GM20000 (cell line): ENCODE data around the gene ARHGAP32.

Source experiments
- DNase-seq: peaks from one replicate; pipeline ENCODE4 v3.0.0; 2012; ENCODE audit warnings: low spot score
- CTCF ChIP-seq: IDR thresholded peaks from 2 replicates; pipeline ENCODE4 v1.5.1; 2012; ENCODE audit warnings: mild to moderate bottlenecking, control low read depth; ENCODE audit errors: extremely low read depth, missing control alignments

ARHGAP32 gene

GRCh38 chr11:129055196-129055595 is 136.9 kb downstream of the ARHGAP32 start:
- DNase-seq = no peak
- no peak for TF ChIP-seq CTCF

- DNase-seq = no peak
- TF ChIP-seq CTCF = no peak
These were observed 143.2 kb downstream of the ARHGAP32 start for GRCh38 chr11:129048911-129049310.

- TF ChIP-seq CTCF = no peak
- DNase-seq = no peak
These were observed 147.0 kb downstream of the ARHGAP32 start for GRCh38 chr11:129045150-129045549.

GRCh38 chr11:129042503-129042902 is 149.6 kb downstream of the ARHGAP32 start:
- no peak for DNase-seq
- no peak for TF ChIP-seq CTCF

GRCh38 chr11:129041611-129042018 is 150.5 kb downstream of the ARHGAP32 start:
- no peak for DNase-seq
- no peak for TF ChIP-seq CTCF

- TF ChIP-seq CTCF = no peak
These were observed 151.2 kb downstream of the ARHGAP32 start for GRCh38 chr11:129040934-129041333.

GRCh38 chr11:129035244-129035643 is 156.9 kb downstream of the ARHGAP32 start:
- TF ChIP-seq CTCF = no peak
- no peak for DNase-seq

More at GRCh38 chr11:129040934-129041333, 151.2 kb downstream of the ARHGAP32 start:
- no peak for DNase-seq
